Endodermal cell (in vitro differentiated cells): ENCODE data around the gene NGF. TPM values are rescaled to one million over a fixed set of nuclear protein-coding genes. Genes with fewer than 3 reads are reported as not detected.

Experiments used
- DNase-seq: peaks from one replicate; pipeline ENCODE4 v3.0.0-alpha.2; 2017
- H3K27ac ChIP-seq: 2 replicates; pipeline ENCODE4 v1.5.1; 2013; ENCODE audit warnings: mild to moderate bottlenecking, low read depth, low read length, moderate library complexity
- H3K27me3 ChIP-seq: 2 replicates; pipeline ENCODE4 v1.6.1; 2013; ENCODE audit warnings: mild to moderate bottlenecking, low read length, moderate library complexity; ENCODE audit not compliant: insufficient read depth, control insufficient read depth, poor library complexity, severe bottlenecking
- H3K36me3 ChIP-seq: 2 replicates; pipeline ENCODE4 v1.7.0; 2013; ENCODE audit warnings: mild to moderate bottlenecking, low read length, moderate library complexity; ENCODE audit not compliant: control insufficient read depth, insufficient read depth
- H3K4me1 ChIP-seq: one replicate; pipeline ENCODE4 v1.7.0; 2013; ENCODE audit warnings: low read length; ENCODE audit not compliant: control insufficient read depth, insufficient read depth
- H3K4me3 ChIP-seq: 2 replicates; pipeline ENCODE4 v1.5.1; 2013; ENCODE audit warnings: mild to moderate bottlenecking, low read length, moderate library complexity
- H3K9ac ChIP-seq: 2 replicates; pipeline ENCODE4 v1.6.1; 2013; ENCODE audit warnings: mild to moderate bottlenecking, low read length, moderate library complexity; ENCODE audit not compliant: poor library complexity, severe bottlenecking; ENCODE audit errors: extremely low read depth
- H3K9me3 ChIP-seq: 2 replicates; pipeline ENCODE4 v1.6.1; 2013; ENCODE audit warnings: mild to moderate bottlenecking, low read length, moderate library complexity; ENCODE audit not compliant: control insufficient read depth
- H3K27ac Mint-ChIP-seq: 2 replicates; pipeline ENCODE4 v1.8.0; 2020; ENCODE audit warnings: mixed read lengths
- H3K27me3 Mint-ChIP-seq: 2 replicates; pipeline ENCODE4 v1.8.0; 2021; ENCODE audit warnings: mild to moderate bottlenecking, mixed read lengths; ENCODE audit not compliant: insufficient read depth
- H3K36me3 Mint-ChIP-seq: 2 replicates; pipeline ENCODE4 v1.8.0; 2020; ENCODE audit warnings: low read depth, mixed read lengths
- H3K4me1 Mint-ChIP-seq: 2 replicates; pipeline ENCODE4 v1.8.0; 2020; ENCODE audit warnings: mixed read lengths
- H3K4me3 Mint-ChIP-seq: 2 replicates; pipeline ENCODE4 v1.8.0; 2020; ENCODE audit warnings: mild to moderate bottlenecking, moderate library complexity, mixed read lengths
- H3K9me3 Mint-ChIP-seq: 2 replicates; pipeline ENCODE4 v1.8.0; 2020; ENCODE audit warnings: mild to moderate bottlenecking, mixed read lengths
- CTCF ChIP-seq: fragments of 200-600 bp; sonication (generic); conservative IDR thresholded peaks from 2 replicates; pipeline ENCODE4 v1.5.0; 2021; ENCODE audit warnings: antibody characterized with exemption, mild to moderate bottlenecking
- WGBS, 2 experiments: methylation state at CpG; one replicate each; pipeline versions ENCODE4 v1.1.5 to v1.1.7; 2013; ENCODE audit warnings: missing lambda C conversion rate in 2 of 2, mixed read lengths in 1 of 2; ENCODE audit not compliant: insufficient coverage in 1 of 2, insufficient read length in 1 of 2; 5-methylcytosine and 5-hydroxymethylcytosine counted together
- total RNA-seq, 2 donors: library from RNA; stranded (reverse); fragmentation: NEBNext Ultra II Directional in 1 of 2; extraction: Animal tissue kit (Norgen Biotek cat#: 25700) in 1 of 2; gene quantifications; 2 replicates in 1 of 2; 3 replicates in 1 of 2; pipeline ENCODE4 v1.2.1, GENCODE V29; 2021

Gene NGF
- total RNA-seq, 2 donors from 2014 or later = 0.26 TPM; not detected in 1

DNA sequence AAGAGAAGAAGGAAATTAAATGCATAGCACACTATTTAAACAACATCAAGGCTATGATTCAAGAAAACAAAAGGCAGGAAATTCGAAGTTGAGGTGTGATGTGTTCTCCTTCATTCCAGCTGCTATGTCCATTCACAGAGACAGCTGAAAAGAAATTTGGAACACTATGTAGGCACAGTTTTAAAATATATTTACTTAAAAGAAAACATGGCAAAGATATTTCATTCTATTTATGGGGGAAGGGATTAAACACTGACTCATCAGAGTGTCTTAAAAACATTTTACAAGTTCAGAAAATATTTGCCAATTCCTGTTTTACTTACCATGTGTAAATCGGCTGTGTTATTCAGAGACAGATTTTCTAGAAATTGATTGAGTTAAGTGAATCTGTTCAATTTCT lies 39.4 kb upstream of the NGF start:
- Mint-ChIP-seq H3K4me1 (no peaks in the 10 kb centered on the region), H3K4me3 (no peak overlapping the region), H3K36me3 (no peaks in the 10 kb centered on the region), H3K27ac (no peak overlapping the region), H3K9me3 (no peaks in the 10 kb centered on the region), H3K27me3 (no peaks in the 10 kb centered on the region)
- no peak overlapping the region for H3K27ac ChIP-seq
- DNase-seq = no peak
- H3K27me3 ChIP-seq = no peaks in the 10 kb centered on the region
- no peak overlapping the region for H3K9ac ChIP-seq
- no peak overlapping the region for H3K4me3 ChIP-seq
- no peaks in the 10 kb centered on the region for H3K36me3 ChIP-seq
- TF ChIP-seq CTCF = no peak
- no peaks in the 10 kb centered on the region for H3K4me1 ChIP-seq
- WGBS, 2 experiments = 80% methylated on average over 2 of the region's 2 CpGs; no CpG with 5 or more reads in 1 of the 2 experiments
- H3K9me3 ChIP-seq = no peaks in the 10 kb centered on the region

DNA sequence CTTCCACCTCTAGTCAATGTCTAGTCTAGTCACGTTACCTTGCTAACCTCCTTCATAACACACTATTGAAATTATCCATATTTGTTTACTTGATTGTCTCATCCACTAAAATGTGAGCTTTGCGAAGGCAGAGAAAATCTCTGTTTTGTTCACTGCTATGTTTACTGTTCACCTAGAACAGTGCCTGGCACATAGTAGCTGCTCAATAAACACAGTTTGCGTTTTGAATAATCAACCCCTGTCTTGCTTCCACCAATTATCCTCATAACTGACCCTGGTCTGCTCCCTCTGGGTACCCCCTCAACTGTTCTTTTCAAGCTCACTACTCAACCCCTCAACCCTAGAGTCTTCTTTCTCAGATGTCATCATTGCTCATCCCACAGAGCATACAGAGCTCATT lies 36.5 kb upstream of the NGF start:
- Histone ChIP-seq H3K4me3 (no peak overlapping the region), H3K27ac (no peak overlapping the region), H3K27me3 (no peaks in the 10 kb centered on the region), H3K4me1 (no peaks in the 10 kb centered on the region), H3K9ac (no peak overlapping the region), H3K36me3 (no peaks in the 10 kb centered on the region), H3K9me3 (no peaks in the 10 kb centered on the region)
- Mint-ChIP-seq H3K27ac (no peak overlapping the region), H3K4me1 (no peaks in the 10 kb centered on the region), H3K4me3 (no peak overlapping the region), H3K9me3 (no peaks in the 10 kb centered on the region), H3K36me3 (no peaks in the 10 kb centered on the region), H3K27me3 (no peaks in the 10 kb centered on the region)
- TF ChIP-seq CTCF = no peak
- no peak for DNase-seq
- WGBS, 2 experiments = 91 to 96% methylated on average over 3 of the region's 3 CpGs

DNA sequence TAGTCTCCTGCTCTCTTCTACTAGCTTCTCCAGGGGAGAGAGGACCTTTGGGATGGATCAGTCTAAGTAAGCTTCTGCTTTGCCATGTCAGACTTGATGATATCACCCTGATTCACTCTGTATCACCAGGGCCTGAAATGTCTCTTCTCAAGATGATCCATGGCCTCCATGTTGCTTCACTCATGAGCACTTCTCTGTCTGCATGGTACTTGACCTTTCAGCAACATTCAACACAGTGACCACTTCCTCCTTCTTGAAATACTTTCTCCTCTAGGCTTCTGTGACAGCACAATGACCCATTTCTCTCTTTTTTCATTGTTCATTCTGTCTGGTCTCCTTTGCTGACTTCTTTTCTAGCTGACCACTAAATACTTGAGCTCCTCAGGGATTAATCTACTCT lies 35.3 kb upstream of the NGF start:
- Mint-ChIP-seq H3K9me3 (no peaks in the 10 kb centered on the region), H3K4me1 (no peaks in the 10 kb centered on the region), H3K4me3 (no peak overlapping the region), H3K36me3 (no peaks in the 10 kb centered on the region), H3K27me3 (no peaks in the 10 kb centered on the region), H3K27ac (no peak overlapping the region)
- no peak overlapping the region for H3K4me3 ChIP-seq
- H3K27me3 ChIP-seq = no peaks in the 10 kb centered on the region
- no peaks in the 10 kb centered on the region for H3K36me3 ChIP-seq
- no peak for DNase-seq
- TF ChIP-seq CTCF = no peak
- no peak overlapping the region for H3K27ac ChIP-seq
- no peaks in the 10 kb centered on the region for H3K9me3 ChIP-seq
- H3K9ac ChIP-seq = no peak overlapping the region
- H3K4me1 ChIP-seq = no peaks in the 10 kb centered on the region
